Measurements from ENCODE around the gene ARMH1.
A peak's percentile ranks its signal among the peaks of the same experiment; 100 is the strongest.
"Not testable (repeated sequence)": the region's sequence is repeated elsewhere in the genome, so short reads cannot be mapped to it uniquely, and the experiment has no call there.

ARMH1 gene

DNA sequence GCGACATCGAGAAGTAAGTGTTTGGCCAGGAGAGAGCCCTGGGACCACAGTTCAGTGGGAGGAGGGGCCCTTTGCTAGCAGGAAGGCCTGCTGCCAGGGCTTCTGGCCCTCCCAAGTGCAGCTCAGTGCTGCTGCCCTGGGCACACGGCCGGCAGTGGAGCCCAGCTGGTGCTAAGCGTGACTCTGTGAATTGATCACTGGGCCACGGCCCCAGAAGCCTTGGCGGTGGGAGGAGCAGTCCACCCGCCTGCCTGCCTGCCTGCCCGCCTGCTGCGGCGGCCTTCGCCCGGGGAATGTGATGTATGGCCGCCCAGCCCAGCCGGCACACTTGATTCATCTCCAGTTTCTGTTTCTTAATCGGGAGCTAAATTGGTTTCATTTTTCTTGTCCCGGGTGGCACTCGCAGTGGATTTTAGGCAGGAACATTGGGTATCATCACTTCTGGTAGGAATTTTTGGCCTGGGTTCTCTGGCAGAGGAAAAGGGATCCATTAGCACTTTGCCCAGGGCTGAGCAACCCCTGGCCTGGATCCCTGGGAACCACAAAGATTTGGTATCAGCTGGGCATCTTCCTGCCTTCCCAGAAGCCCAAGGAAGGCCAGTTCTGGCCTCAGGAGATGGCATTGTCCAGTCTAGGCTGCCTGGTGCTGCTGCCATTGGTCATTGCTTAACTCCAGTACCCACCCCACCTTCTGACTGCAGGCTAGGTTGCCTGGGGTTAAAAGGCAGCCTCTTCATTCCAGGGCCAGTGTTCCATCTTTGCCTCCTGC, 28.9 kb upstream of the ARMH1 start:
- DNase-seq, result no peak

DNA sequence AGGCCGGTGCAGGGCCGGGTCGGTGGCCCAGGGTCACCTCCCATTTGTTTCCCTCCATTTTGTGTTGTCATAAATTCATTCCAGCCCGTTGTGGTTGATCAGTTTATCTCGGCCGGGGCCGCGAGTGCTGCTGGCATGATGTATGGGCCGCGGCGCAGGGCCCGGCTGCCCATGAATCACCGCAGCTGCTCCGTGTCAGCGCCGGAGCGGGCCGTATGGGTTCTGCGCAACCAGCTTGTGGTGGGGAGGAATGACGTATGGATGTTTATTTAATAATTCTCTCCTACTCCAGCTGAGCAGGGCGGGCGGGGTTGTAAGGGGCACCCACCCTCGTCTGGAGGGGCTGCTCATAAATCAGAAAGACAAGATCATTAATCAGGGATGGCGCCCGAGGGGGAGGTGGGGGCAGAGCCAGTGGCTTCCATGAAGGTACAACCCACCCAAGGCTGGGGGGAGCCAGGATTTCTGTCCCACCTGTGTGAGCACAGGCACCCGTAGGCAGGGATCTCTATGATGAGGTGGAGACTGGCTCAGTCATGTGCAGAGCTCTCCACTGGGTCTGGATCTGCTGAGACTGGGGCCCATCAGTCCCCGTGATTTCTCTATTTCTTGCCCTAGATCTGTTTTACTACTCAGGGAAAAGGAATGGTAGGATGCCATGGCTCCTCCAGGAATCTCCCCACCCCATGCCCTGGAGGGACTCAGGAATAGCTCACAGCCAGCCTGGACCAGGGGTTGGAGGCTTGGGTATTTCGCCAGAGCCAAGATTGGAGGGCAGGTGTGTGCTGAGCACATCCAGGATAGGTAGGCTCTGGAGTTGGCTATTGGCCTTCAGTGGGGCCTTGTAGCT, 28.0 kb upstream of the ARMH1 start:
- DNase-seq, result no peak

DNA sequence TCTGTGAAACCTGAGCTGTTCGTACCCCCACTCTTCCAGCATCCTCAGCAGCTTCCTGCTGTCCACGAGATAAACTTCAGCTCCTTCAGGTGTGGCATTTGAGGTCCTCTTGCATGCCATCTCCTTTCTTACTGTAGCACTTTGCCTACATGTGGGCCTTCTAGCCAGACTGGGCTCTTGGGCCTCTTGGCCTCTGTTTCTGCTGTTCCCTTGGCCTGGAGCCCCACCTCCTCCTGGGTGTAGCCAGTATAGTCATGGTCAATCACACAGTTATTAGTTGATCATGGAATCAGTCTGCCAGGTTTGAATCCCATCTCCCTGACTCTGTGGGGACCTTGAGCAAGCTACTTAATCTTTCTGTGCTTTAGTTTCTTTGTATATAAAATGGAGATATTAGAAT, 26.6 kb upstream of the ARMH1 start:
- DNase-seq, result no peak

DNA sequence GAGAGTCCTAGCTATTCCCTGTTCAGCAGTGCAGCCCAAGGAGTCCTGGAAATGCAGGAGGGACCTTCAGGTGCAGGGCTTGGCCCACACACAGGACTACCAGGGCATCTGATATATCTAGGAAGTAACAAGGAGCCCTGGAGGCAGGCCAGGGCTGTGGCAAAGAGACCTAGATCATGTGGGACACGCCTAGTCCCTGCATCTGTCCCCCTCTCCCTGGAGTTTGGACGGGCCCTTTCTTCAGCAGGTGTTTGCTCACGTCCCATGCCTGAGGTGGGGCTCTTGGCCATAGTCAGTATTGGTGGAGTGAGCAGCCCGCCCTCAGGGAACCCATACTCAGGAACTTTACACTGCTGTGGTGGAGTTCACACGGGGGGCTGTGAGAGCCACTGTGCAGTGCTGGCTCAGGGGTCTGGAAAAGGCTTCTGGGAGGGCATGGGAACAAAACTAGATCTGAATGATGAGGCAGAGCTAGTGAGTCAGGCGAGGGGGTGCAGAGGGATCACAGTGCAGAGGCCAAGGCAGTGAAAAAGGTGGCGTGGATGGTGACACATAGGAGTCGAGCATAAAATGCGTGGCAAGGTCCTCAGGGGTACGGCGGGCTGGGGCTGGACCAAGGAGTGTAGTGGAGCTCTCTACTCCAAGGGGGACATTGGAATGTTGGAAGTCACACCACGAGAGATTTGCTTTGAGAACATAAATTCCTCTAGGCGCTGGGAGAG, 25.8 kb upstream of the ARMH1 start:
- no peak for DNase-seq

DNA sequence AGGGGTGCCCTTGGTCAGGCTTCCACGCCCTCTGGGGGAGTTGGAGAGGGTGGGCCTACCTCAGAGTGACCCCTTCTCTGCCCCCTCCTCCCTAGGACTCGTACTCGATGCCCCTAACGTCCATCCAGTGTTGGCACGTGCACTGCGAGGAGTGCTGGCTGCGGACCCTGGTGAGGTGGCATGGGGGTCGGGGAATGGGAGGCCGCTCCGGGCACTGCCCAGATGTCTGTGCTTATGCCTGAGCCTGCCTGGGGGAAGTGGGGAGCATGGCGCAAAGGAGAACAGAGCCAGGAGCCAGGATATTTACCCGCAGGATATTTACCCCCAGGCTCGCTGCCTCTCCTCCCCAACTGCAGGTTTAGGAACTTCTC, 24.7 kb upstream of the ARMH1 start:
- no peak for DNase-seq

DNA sequence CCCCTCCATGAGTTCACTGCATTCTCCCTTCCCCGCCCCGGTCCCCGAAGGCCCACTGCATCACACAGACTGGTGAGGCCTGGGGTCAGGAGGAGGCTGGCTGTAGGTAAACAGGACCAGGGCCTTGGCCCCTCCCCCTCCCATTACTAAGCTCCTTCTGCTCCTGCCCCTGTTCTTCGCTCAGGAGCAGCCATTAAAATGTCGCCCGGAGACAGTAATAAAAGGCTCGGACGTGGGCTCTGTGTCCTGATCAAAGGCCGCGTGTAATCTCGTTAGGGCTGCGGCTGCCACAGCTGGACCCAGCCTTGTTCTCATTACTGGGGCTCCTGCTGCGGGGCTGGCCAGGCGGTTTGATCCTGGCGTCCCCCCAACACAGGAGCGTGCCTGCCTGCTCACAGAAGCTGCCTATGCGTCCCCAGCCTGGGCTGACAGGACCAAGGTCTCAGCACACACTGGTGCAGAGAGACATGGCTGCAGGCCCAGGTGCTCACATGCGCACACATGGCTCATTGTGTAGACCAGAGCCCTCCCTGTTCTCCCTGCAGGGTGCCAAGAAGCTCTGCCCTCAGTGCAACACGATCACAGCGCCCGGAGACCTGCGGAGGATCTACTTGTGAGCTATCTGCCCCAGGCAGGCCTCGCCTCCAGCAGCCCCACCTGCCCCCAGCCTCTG, 24.2 kb upstream of the ARMH1 start:
- no peak for DNase-seq

DNA sequence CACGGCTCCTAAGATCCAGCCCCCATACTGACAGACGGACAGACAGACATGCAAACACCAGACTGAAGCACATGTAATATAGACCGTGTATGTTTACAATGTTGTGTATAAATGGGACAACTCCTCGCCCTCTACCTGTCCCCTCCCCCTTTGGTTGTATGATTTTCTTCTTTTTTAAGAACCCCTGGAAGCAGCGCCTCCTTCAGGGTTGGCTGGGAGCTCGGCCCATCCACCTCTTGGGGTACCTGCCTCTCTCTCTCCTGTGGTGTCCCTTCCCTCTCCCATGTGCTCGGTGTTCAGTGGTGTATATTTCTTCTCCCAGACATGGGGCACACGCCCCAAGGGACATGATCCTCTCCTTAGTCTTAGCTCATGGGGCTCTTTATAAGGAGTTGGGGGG, 23.4 kb upstream of the ARMH1 start:
- DNase-seq, result no peak

DNA sequence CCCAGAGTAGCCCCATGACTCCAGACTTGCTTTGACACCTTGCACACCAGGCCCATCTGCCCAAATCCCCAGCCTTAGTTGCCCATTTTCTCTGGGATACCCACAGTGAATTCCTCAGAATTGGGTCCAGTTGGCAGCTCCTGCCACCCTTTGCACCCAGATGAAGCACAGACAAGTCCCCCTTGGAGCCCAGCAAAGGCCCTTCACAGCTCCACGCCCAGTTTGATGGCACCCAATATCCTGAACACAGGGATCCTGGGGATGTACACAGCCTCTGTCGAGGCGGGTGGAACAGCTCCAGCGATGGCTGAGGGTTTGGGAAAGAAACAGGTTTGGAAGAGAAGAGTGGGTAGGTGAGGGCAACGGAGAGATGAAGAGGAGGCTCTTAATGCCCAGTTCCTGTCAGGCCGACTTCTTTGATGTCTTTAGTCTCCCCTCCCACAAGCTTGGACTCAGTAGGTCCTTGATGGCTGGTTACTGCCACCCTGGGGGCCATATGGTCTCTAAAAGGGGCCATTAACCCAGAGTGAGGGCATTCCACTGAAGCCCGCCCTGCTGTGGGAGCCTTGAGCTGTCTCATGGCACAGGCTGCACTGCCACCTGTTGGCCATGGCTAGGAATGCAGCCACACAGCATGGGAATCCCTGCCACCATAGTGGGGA, 21.9 kb upstream of the ARMH1 start:
- DNase-seq, result peak in 1 of 2 experiments; percentile 11

DNA sequence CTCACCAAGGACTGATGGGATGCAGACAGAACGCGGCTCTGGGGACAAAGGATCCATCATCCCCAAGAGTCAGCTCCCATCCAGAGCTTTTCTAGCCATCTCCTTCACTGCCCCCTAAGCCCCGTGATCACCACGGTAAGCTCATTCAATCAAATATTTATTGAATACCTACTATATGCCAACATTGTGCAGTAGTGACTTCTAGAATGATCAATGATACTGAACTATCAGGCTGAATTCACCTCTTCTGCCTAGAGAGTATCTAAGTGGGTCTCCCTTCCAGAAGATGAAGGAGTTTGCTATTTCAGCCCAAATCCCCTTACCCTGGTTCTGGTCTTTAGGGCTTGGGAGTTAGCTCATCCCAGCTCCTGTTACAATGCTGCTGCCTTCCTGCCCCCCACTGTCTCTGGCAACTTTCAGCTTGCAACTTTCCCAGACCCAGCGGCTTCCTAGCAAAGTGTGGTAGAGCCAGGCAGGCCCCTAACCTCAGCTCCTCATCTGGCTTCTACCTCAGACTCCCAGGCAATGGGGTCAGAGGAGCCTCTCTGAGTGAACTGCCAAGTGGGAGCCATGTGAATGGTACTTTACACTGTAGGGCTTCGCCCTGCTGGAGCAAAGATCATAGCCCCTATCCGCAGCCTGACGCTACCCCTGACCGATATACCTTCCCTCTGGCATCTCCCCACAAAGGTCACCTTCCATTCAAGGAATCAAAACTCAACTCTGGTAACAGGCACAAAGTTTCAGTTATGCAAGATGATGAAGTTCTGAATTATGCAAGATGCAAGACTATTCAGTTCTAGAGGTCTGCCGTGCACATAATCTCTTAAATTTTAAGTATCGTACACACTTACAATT, 21.2 kb upstream of the ARMH1 start:
- DNase-seq, result no peak

DNA sequence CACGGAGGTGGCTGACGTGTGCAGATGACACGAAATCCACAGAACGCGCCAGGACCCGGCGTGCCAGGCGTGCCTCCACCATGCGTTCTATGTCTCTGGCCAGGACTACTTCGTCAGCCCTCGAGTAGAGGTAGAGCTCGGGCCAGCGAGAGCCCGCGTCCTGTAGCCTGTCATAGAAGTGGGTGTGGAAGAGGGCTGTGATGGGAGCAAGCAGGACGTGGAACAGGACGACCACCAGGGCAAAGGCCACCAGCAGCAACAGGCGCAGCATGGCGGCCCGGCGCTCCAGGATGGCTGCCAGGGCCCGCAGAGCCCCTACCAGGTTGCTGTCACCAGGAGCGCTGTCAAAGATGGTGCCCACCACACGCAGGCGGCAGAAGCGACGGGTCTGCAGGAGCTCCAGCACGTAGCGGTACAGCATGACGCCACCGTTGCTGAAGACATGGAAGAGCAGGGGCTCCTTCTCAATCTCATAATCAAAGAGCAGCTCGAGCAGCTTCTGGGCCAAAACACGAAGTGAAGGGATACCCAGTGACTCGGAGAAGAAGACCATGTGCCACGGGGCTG, 19.8 kb upstream of the ARMH1 start:
- no peak for DNase-seq

DNA sequence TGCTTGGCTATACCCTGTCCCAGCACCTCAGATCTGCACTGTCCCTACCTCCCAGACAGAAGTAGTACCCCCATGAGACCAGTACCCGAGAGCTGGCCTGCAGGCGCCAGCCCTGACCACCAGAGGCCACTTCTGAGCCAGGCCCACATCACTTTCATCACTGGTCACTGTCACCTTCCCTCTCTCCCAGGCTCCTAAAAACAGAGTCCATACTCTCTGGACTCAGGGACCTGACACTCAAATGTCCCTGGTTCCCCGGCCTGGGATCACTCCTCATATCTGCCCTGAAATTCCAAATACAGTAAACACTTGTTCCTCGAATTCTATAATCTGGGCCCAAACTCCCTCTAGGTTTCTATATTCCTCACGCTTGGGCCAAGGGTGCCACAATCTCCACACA, 18.9 kb upstream of the ARMH1 start:
- DNase-seq, result peak in 1 of 2 experiments; percentile 16

DNA sequence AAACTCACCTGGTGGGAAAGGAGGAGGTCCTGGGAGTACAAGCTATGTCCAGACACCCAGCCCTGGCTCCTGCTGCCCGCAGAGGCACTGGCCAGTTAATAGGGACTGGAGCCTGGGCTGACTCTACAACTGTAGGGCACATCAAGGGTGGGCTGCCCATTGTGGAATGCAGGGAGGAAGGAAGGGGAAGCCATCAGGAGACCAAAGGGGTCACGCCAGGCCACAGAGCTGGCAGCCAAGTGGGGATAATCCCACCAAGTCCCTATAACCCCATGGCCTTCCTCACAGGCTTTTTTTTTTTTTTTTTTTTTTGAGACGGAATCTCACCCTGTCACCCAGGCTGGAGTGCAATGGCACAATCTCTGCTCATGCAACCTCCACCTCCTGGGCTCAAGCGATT, 14.9 kb upstream of the ARMH1 start:
- no peak for DNase-seq

DNA sequence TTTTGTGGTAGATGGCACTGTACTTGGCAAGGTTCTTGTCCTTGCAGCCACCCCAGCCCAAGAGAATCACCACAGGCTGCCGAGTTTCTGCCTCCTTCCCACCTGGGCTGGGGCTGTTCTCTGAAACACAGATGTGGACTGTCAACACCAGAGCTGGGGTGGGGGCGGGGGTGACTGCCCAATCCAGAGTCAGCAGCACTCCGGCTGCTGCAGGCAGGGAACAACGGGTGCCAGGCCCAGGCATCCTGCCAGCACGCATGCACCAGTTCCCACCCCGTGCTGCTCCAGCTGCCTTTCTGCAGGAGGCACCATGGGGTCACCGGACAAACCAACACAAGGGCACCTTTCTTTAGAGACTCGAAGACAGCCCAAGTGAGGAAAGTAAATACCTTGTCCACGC, 14.3 kb upstream of the ARMH1 start:
- no peak for DNase-seq

DNA sequence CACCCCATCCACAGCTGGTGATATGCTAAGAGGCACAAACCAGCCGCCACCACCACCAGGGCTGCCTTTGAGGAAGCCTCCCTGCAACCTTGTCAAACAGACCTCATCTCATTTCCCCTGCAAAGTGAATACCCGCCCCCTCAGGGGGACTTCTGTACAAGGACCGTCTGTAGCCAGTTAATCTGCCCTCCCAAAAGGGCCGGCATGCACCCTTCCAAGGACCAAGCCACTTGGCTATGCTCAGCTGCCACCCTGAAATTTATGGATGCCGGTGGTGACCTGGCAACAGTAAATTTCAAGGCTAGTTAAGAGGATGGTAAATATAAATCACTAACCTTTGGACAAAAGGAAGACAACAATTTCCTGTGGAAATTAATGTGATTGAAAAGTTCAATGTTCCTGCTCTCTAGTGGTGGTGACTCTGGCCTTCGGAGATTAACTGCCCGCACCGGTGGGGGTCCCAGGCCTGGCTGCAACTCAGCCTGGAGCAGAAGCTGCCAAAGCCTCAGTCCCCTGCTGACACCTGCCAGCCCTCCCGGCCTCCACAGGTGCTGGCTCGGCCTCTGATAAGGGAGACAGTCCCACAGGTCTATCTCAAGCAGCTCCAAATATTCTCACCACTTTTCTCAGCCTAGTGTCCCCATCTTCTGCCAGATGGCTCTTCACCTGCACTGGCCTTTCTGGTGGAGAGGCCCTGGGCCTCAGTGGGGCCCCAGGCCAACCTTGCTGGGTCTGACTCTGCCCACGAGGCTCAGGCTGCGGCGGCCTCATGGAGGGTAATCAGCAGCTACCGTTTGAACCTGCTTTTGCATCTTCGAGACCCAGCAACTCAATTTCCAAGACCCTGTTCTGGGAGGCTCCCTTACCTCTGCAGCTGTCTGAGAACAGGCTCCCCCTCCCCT, 12.5 kb upstream of the ARMH1 start:
- no peak for DNase-seq

DNA sequence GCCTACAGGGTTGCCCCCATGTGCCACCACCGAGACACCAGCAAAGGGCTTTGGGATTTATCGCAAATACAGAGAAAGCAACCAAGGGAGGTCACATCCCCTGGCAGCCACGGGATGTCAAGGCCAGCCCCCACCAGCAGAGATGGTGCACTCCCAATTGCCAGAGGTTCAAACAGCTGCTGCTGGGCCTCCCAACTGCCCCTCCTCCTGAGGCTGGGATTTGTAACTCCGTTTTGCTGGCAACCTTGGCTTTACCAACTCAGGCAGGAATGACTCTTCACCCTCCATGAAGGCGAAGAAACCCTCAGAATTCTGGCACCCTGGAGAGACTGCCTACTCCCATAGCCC, 11.9 kb upstream of the ARMH1 start:
- DNase-seq, result no peak

DNA sequence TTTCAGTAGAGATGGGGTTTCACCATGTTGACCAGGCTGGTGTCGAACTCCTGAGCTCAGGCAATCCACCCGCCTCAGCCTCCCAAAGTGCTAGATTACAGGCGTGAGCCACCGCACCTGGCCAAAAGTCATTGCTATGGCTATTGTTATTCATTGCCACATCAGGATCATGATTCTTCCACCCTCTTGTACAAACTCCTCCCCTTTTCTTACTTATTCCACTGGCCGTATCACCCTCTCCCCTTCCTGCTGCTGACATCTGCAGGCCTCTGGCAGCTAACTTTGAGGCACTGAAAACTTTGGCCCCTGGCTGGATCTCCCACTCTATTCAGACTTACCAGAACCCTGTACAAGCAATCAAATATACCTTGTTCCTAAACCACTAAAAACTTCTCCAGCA, 11.1 kb upstream of the ARMH1 start:
- no peak for DNase-seq

DNA sequence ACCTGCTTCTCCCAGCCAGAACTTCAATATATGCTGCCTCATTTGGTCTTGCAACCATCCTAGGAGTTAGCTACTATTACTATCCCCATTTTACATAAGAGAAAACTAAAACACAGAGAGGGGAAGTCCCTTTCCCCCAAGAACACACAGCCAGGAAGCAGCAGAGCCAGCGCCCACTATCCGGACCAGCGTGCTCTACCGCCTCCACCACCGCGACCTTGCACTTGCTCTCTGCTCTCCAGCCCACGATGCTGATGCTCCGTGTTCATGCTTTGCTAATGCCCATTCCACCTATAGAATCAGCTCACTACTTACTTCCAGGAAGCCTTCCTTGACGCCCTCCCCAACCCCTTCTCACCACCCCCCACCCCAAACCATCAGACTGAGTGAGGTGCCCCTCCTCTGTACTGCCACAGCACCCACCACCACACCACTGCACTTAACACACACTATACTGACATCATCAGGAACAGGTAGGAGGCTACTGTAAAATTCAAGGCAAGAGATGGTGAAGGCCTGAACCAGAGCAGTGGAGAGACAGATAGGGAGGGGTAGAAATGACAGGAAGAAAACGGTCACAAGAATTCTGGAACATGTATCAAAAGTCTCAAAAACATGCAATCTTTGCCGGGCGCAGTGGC, 9.7 kb upstream of the ARMH1 start:
- no peak for DNase-seq

DNA sequence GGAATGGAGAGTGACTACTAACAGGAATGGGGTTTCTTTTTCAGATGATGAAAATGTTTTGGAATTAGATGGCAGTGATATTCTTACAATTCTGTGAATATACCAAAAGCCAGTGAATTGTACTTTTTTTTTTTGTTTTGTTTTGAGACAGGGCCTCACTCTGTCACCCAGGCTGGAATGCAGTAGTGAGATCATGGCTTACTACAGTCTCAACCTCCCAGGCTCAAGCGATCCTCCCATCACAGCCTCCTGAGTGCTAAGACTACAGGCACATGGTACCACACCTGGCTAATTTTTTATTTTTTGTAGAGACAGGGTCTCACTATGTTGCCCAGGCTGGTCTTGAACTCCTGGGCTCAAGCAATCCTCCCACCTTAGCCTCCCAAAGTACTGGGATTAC, 7.8 kb upstream of the ARMH1 start:
- not testable (repeated sequence) for DNase-seq

DNA sequence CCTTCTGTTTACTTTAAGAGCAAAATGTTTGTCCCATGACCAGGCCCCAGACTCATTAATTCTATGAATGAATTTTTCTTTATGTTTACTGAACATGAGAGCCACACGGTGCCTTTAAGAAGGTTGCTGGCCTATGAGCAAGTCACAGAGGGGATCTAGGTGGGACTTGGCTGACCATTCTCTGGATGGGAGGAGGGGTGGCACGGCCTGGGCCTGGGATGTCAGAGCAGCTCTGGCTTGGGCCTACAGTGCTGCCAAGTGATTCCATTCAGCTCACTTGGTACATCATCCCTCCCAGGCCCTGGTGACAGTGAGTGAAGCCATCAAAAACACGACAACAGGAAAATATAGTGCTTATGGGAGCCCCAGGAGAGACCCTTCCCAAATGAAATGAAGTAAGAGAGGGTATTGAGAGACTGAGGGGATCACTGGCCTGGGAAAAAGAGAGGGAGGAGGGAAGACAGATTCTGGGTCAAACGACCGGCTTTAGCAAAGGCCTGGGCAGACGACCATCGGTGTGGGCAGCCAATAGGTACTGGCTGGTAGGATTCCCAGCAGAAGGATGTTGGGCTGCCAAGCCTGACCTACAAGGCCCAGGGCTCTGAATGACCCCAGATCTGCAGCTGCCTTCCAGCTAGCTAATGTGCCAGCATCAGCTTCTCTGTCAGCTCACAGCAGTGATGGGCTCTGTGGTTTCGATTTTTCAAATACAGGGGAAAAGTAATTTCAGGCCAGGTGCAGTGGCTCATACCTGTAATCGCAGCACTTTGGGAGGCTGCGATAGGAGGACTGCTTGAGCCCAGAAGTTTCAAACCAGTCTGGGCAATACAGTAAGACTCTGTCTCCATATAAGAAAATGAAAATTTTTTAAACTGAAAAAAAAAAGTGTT, 3.5 kb upstream of the ARMH1 start:
- DNase-seq, result no peak
